Cardiac muscle cell (in vitro differentiated cells and primary cell): Measurements from ENCODE around the gene FLNB. TPM values are rescaled to one million over a fixed set of nuclear protein-coding genes. Genes with fewer than 3 reads are reported as not detected.

Experiments used
- DNase-seq, 2 donors: peaks; one replicate each; pipeline versions ENCODE4 v3.0.0 to v3.0.0-alpha.2; 2010 to 2017; ENCODE audit warnings: low read depth in 1 of 2, low spot score in 1 of 2
- H3K27ac ChIP-seq: fragments of 200-600 bp; sonication (generic); 2 replicates; pipeline ENCODE4 v1.5.1; 2016
- H3K27me3 ChIP-seq: fragments of 200-600 bp; sonication (generic); 2 replicates; pipeline ENCODE4 v1.6.0; 2016; ENCODE audit warnings: control low read depth
- H3K36me3 ChIP-seq: fragments of 200-600 bp; sonication (generic); 2 replicates; pipeline ENCODE4 v1.5.1; 2016; ENCODE audit warnings: control low read depth
- H3K4me1 ChIP-seq: fragments of 200-600 bp; sonication (generic); 2 replicates; pipeline ENCODE4 v1.8.1; 2017; ENCODE audit warnings: low read depth, mild to moderate bottlenecking, mixed run types
- H3K4me3 ChIP-seq: fragments of 200-600 bp; sonication (generic); 2 replicates; pipeline ENCODE4 v1.5.1; 2016; ENCODE audit warnings: mild to moderate bottlenecking
- H3K9me3 ChIP-seq: fragments of 200-600 bp; sonication (generic); 2 replicates; pipeline ENCODE4 v1.5.1; 2017; ENCODE audit warnings: low read depth, mild to moderate bottlenecking, control low read depth
- CTCF ChIP-seq: IDR thresholded peaks from 2 replicates; pipeline ENCODE4 v1.5.1; 2012; ENCODE audit warnings: low read depth, mild to moderate bottlenecking, low read length
- polyA plus RNA-seq: library from polyadenylated mRNA; unstranded; fragments of >200 nt; fragmentation: Nextera tagmentation; extraction: Ambion mirVana; gene quantifications from 2 replicates; pipeline ENCODE4 v1.2.1, GENCODE V29; 2016
- total RNA-seq: library from RNA; depleted of rRNA; stranded (reverse); fragments of >200 nt; gene quantifications from 2 replicates; pipeline ENCODE4 v1.2.3, GENCODE V29; 2016

FLNB gene
- total and polyA plus RNA-seq, 2 experiments from 2014 or later = 12.1 to 28.7 TPM

GRCh38 chr3:58101499-58102389 lies 93.5 kb downstream of the FLNB start:
- Histone ChIP-seq H3K4me3 (no peak overlapping the region), H3K36me3 (peaks cover 8% of the 10 kb centered on the region), H3K9me3 (no peaks in the 10 kb centered on the region), H3K27ac (no peak overlapping the region), H3K4me1 (no peaks in the 10 kb centered on the region), H3K27me3 (no peaks in the 10 kb centered on the region)
- no peak for DNase-seq
- no peak for TF ChIP-seq CTCF

GRCh38 chr3:58102390-58102750 lies 94.1 kb downstream of the FLNB start:
- Histone ChIP-seq H3K36me3 (peaks cover 8% of the 10 kb centered on the region), H3K27me3 (no peaks in the 10 kb centered on the region)

GRCh38 chr3:58102976-58103451 lies 94.8 kb downstream of the FLNB start:
- peaks cover 8% of the 10 kb centered on the region for H3K36me3 ChIP-seq
- H3K27ac ChIP-seq = no peak overlapping the region
- no peaks in the 10 kb centered on the region for H3K27me3 ChIP-seq
- no peaks in the 10 kb centered on the region for H3K4me1 ChIP-seq
- no peak for TF ChIP-seq CTCF
- no peak overlapping the region for H3K4me3 ChIP-seq
- DNase-seq = no peak
- H3K9me3 ChIP-seq = no peaks in the 10 kb centered on the region

More at GRCh38 chr3:58102390-58102750, 94.1 kb downstream of the FLNB start:
- no peaks in the 10 kb centered on the region for H3K4me1 ChIP-seq
- H3K27ac ChIP-seq = no peak overlapping the region
- no peak for DNase-seq
- no peak overlapping the region for H3K4me3 ChIP-seq
- no peak for TF ChIP-seq CTCF
- H3K9me3 ChIP-seq = no peaks in the 10 kb centered on the region

GRCh38 chr3:58104151-58104550 lies 95.9 kb downstream of the FLNB start:
- no peaks in the 10 kb centered on the region for H3K9me3 ChIP-seq
- H3K27ac ChIP-seq = no peak overlapping the region
- no peak overlapping the region for H3K4me3 ChIP-seq
- no peak for TF ChIP-seq CTCF
- H3K36me3 ChIP-seq = peaks cover 12% of the 10 kb centered on the region
- H3K27me3 ChIP-seq = no peaks in the 10 kb centered on the region
- DNase-seq = no peak
- no peaks in the 10 kb centered on the region for H3K4me1 ChIP-seq

- DNase-seq = no peak
- no peaks in the 10 kb centered on the region for H3K4me1 ChIP-seq
- no peaks in the 10 kb centered on the region for H3K27me3 ChIP-seq
- TF ChIP-seq CTCF = no peak
- H3K4me3 ChIP-seq = no peak overlapping the region
- no peaks in the 10 kb centered on the region for H3K9me3 ChIP-seq
- H3K36me3 ChIP-seq = peaks cover 12% of the 10 kb centered on the region
- H3K27ac ChIP-seq = no peak overlapping the region
Measured at GRCh38 chr3:58104712-58105111, 96.5 kb downstream of the FLNB start.
